HG03442 (cell line): ENCODE results near the gene LRP1-AS.
"Not testable (repeated sequence)": the region's sequence is repeated elsewhere in the genome, so short reads cannot be mapped to it uniquely, and the experiment has no call there.

Source experiments
- ATAC-seq: cut with Tn5 transposase; IDR thresholded peaks from one replicate; pipeline ENCODE4 v1.9.1; 2021; ENCODE audit warnings: mild to moderate bottlenecking, moderate library complexity; ENCODE audit not compliant: unreplicated experiment

LRP1-AS gene

DNA sequence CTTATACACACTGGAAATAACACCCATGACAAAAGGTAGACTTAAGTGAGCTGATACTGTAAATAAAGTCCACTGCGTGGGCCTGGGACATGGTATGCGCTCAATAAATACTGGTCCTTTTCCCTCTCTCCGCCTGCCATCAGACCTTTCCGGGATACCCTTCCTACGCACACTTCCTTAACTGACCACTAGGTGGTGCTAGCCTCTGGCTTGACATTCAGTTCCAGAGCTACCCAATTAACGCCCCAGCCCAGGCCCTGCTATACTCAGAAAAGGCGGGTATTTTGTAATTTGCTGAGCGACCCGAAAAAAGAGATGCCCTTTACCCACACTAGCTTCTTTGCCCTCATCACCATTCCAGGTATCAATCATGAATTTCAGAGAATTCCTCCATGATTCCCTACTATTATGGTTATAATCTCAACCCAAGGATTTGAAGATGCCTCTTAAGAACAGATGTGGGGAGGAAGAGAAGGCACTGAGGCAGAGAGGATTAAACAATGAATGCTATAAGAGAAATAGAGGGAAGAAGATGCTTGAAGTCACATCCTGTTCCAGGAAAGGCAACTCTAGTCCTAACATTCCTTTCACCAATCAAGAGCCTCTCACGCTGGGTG, 23.1 kb downstream of the LRP1-AS start:
- ATAC-seq, result peak; percentile 40

DNA sequence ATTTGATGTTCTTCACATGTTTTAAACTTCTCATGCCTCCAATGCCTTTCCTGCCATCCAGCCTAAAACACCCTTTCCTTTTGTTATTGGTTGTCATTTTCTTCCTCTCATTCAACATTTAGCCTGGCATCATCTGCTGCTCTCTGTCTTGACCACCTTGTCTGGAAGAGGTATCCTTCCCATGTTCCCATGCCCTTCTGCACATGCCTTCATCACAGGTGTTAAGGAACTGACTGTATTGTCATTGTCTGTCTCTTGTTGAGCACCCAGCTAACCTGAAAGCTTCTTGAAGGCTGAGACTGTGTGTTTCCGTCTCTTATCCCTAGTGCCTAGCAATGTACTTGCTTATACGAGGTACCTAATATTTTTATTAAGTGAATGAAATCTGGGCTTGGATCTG, 23.6 kb downstream of the LRP1-AS start:
- no peak for ATAC-seq

DNA sequence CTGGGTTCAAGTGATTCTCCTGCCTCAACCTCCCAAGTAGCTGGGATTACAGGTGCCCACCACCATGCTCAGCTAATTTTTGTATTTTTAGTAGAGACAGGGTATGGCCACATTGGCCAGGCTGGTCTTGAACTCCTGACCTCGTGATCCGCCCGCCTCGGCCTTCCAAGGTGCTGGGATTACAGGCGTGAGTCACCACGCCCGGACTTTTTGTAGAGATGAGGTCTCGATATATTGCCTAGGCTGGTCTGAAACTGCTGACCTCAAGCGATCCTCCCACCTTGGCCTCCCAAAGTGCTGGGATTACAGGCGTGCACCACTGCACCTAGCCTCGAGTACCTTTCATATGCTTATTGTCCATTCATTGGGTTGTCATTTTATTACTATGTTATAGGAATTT, 26.7 kb downstream of the LRP1-AS start:
- ATAC-seq, result not testable (repeated sequence)

DNA sequence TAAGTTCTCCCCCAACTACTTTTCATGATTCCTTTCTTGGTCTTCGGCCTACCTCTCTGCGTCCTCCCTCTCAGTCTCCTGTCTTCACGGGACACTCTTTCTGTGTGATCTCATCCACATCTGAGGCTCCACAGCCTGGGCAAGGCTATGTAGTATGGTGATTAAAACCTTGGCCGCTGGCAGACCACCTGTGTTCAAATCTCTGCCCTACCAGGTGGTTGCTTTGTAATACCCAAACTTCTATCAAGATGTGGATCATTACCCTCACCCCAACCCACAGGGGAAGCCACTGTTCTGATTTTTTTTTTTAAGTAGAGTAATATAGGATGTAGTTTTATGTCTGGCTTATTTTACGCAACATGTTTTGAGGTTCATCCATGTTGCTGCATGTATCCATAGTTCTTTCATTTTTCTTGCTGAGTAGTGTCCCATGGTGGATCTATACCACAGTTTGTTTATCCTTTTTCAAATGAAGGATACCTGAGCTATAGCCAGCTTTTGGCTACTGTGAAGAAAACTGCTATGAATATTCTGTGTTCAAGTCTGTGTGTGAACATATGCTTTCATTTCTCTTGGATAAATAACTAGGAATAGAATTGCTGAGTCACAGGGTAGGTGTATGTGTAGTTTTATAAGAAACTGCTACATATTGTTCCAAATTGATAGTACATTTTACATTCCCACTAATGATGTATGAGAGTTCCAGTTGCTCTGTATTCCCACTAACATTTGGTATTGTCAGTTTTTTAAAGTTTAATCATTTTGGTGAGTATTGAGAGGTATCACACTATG, 27.9 kb downstream of the LRP1-AS start:
- ATAC-seq, result no peak

DNA sequence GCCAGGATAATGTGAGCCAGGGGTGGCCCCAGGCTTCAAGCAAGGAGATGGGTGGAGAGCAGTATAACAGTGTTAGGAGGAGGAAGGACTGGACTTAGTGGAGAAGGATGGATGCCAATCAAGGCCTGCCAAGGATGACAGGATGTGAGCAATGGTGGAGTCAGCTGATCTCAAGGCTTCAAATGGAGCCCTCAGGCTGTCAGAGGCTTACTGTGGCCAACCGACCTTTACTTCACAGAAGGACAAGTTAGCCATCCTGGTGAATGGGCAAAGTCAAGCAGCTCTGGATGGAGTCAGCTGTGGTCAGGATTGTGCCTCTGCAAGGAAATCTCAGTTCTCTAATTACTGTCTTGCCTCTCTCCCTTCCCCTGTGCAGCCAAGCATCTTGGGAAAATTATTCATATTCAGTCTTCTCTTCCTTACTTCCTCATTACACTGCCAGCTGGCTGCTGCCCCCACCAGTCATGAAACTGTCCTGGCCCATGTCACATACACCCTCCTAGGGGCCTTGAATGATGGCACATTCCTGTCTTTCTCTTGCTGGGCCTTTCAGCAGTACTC, 28.6 kb downstream of the LRP1-AS start:
- ATAC-seq, result no peak

GRCh38 chr12:57116580-57117281, 30.7 kb downstream of the LRP1-AS start:
- ATAC-seq, result no peak

DNA sequence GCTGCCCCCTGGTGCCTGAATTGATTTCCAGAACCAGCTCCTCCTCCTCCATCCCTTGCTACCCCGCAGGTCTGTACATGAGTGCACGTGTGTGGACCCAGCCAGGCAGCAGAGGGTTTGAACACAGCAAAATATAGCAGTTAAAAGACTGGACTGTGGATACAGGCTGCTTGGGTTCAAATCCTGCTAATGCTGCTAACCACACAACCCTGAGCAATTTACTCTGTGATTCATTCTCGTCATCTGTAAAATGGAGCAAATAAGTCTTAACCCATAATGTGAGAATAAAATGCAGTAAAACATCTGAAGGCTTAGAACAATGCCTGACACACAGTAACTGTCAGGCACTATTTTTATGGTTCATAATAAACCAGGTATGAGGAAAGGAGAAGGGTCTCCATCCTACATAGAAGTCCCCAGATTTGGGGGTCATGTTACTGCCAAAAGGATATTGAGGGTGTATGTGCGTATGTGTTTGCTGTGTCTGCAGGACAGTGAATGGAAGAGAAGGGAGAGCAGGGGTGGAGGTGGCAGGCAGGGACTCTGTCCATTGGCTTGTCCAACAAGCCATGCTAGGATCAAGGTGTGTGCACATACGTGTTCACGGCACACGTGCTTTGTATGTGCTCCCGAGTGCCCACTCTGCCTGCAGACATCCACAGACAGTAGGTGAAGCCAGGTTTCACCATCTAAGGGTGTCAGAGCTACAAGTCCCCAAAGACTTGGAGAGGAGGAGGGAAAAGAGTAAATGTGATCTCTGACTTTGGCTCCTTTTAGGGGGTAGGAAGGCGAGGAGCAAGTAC, 34.7 kb downstream of the LRP1-AS start:
- no peak for ATAC-seq

- peak; percentile 54 for ATAC-seq
These were observed 36.2 kb downstream of the LRP1-AS start, which contains the start of gene STAT6 for GRCh38 chr12:57111031-57111734. STAT6 (minus strand) TSS chr12:57111362; CDS start chr12:57108278, 3,084 bp downstream.

- ATAC-seq, result peak; percentile 38
These were observed 37.1 kb downstream of the LRP1-AS start for GRCh38 chr12:57110104-57111030.

DNA sequence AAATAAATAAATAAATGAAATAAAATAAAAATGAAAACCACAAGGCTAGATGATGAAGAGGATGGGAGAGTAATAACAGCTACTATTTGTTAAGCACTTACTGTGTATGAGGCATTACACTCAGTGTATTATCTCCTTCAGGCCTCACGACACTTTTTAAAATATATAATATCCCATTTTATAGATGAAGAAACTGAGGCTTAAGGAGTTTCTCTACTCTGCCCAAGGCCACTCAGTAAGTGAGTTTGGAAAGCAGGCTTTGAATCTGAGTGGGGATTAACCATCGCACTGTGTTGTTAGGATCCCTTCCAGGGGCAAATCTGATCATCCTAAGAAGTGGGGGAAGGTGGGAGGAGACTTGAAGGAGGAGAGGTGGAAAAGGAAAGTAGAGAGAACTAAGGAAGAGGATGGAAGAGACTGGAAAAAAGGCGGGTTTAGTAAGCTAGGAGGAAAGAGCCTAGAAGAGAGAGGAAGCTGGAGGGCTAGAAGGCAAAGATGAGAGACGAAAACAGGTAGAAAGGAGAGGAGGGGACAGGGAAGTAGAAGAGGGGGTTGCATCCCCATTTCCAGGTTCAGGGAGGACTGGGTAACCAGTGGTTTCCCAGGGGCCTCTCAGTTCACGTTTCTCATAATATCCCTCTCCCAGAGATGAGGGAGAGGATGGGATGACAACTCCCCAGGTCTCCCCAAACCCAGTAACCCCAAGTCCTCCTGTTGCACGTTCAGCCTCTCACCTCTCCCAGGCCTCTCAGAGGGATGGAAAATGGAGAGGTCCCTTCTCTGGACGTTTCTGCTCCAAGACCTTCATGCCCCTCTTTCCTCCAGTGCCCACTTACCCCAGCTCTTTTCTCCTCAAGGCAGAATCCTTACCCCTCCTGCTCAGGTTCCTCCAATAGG, 38.0 kb downstream of the LRP1-AS start:
- ATAC-seq, result no peak

- no peak for ATAC-seq
These were observed 39.8 kb downstream of the LRP1-AS start for GRCh38 chr12:57107456-57108155.

- no peak for ATAC-seq
These were observed 41.3 kb downstream of the LRP1-AS start for GRCh38 chr12:57106021-57106708.

GRCh38 chr12:57105011-57105753, 42.2 kb downstream of the LRP1-AS start:
- ATAC-seq, result no peak

- no peak for ATAC-seq
These were observed 43.0 kb downstream of the LRP1-AS start for GRCh38 chr12:57104292-57104910.

DNA sequence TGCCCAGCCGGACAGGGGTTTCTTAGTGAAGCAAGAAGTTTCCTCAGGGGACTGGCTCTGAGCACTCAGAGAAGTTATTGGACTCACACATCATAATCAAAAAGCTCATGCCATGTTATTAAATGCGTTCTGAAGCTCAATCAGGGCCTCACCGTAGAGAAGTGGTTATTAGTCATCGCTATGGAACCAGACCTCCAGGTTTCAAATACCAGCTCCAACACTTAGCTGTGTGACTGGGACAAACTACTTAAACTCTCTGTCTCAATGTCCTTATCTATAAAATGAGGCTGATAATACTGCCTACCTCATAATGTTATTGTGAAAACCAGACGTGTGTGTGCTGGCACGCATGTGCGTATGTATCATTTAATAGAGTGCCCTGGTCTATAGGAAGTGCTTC, 43.6 kb downstream of the LRP1-AS start:
- no peak for ATAC-seq
